ENCODE measurements around the gene GPBP1. TPM values are rescaled to one million over a fixed set of nuclear protein-coding genes. Genes with fewer than 3 reads are reported as not detected.
"Not testable (repeated sequence)": the region's sequence is repeated elsewhere in the genome, so short reads cannot be mapped to it uniquely, and the experiment has no call there.

GPBP1 gene
- total RNA-seq, 1 donor from 2014 or later: 45.6 TPM

GRCh38 chr5:57304931-57305330 lies 131.1 kb downstream of the GPBP1 start:
- no peak overlapping the region for H3K4me3 Mint-ChIP-seq (ENCODE audit: unreplicated experiment)
- H3K27me3 Mint-ChIP-seq (ENCODE audit: low read depth): no peaks in the 10 kb centered on the region
- H3K4me1 Mint-ChIP-seq (ENCODE audit: low read depth): peaks cover 6% of the 10 kb centered on the region
- no peak overlapping the region for H3K27ac Mint-ChIP-seq (ENCODE audit: unreplicated experiment)
- TF ChIP-seq CTCF (IDR thresholded peaks at IDR 0.05): no peak
- no peak for DNase-seq (ENCODE audit: low spot score)
- H3K36me3 Mint-ChIP-seq (ENCODE audit: low read depth): peaks cover 4% of the 10 kb centered on the region
- peaks cover 15% of the 10 kb centered on the region for H3K9me3 Mint-ChIP-seq (ENCODE audit: low read depth)

GRCh38 chr5:57306359-57306758 lies 132.5 kb downstream of the GPBP1 start:
- H3K4me3 Mint-ChIP-seq (ENCODE audit: unreplicated experiment): no peak overlapping the region
- no peak for DNase-seq (ENCODE audit: low spot score)
- TF ChIP-seq CTCF (IDR thresholded peaks at IDR 0.05): no peak
- H3K4me1 Mint-ChIP-seq (ENCODE audit: low read depth): peaks cover 13% of the 10 kb centered on the region
- peaks cover 15% of the 10 kb centered on the region for H3K9me3 Mint-ChIP-seq (ENCODE audit: low read depth)
- H3K27ac Mint-ChIP-seq (ENCODE audit: unreplicated experiment): no peak overlapping the region
- H3K36me3 Mint-ChIP-seq (ENCODE audit: low read depth): peaks cover 5% of the 10 kb centered on the region
- no peaks in the 10 kb centered on the region for H3K27me3 Mint-ChIP-seq (ENCODE audit: low read depth)

- no peak for DNase-seq (ENCODE audit: low spot score)
- no peak overlapping the region for H3K4me3 Mint-ChIP-seq (ENCODE audit: unreplicated experiment)
Observed at GRCh38 chr5:57307516-57307915, 133.7 kb downstream of the GPBP1 start.

GRCh38 chr5:57309022-57309421 lies 135.2 kb downstream of the GPBP1 start:
- peaks cover 15% of the 10 kb centered on the region for H3K9me3 Mint-ChIP-seq (ENCODE audit: low read depth)

More at GRCh38 chr5:57307516-57307915, 133.7 kb downstream of the GPBP1 start:
- TF ChIP-seq CTCF (IDR thresholded peaks at IDR 0.05): no peak
- H3K27ac Mint-ChIP-seq (ENCODE audit: unreplicated experiment): no peak overlapping the region
- H3K4me1 Mint-ChIP-seq (ENCODE audit: low read depth): peaks cover 21% of the 10 kb centered on the region
- peaks cover 5% of the 10 kb centered on the region for H3K36me3 Mint-ChIP-seq (ENCODE audit: low read depth)
- no peaks in the 10 kb centered on the region for H3K27me3 Mint-ChIP-seq (ENCODE audit: low read depth)
- H3K9me3 Mint-ChIP-seq (ENCODE audit: low read depth): peaks cover 15% of the 10 kb centered on the region

GRCh38 chr5:57311251-57311650 lies 137.4 kb downstream of the GPBP1 start:
- no peaks in the 10 kb centered on the region for H3K27me3 Mint-ChIP-seq (ENCODE audit: low read depth)
- no peak overlapping the region for H3K4me3 Mint-ChIP-seq (ENCODE audit: unreplicated experiment)
- H3K27ac Mint-ChIP-seq (ENCODE audit: unreplicated experiment): no peak overlapping the region
- no peak for DNase-seq (ENCODE audit: low spot score)
- peaks cover 18% of the 10 kb centered on the region for H3K4me1 Mint-ChIP-seq (ENCODE audit: low read depth)
- peaks cover 12% of the 10 kb centered on the region for H3K9me3 Mint-ChIP-seq (ENCODE audit: low read depth)
- no peak for TF ChIP-seq CTCF (IDR thresholded peaks at IDR 0.05)
- peaks cover 5% of the 10 kb centered on the region for H3K36me3 Mint-ChIP-seq (ENCODE audit: low read depth)

More at GRCh38 chr5:57309022-57309421, 135.2 kb downstream of the GPBP1 start:
- not testable (repeated sequence) for DNase-seq (ENCODE audit: low spot score); H3K27ac Mint-ChIP-seq (ENCODE audit: unreplicated experiment); H3K4me3 Mint-ChIP-seq (ENCODE audit: unreplicated experiment); H3K36me3 Mint-ChIP-seq (ENCODE audit: low read depth); H3K27me3 Mint-ChIP-seq (ENCODE audit: low read depth)
- H3K4me1 Mint-ChIP-seq (ENCODE audit: low read depth): peaks cover 18% of the 10 kb centered on the region

All from chondrocyte (in vitro differentiated cells).